Measurements from ENCODE around the gene RIPOR2. TPM values are rescaled to one million over a fixed set of nuclear protein-coding genes. Genes with fewer than 3 reads are reported as not detected.

The RIPOR2 gene
- total RNA-seq, 4 donors from 2014 or later = 5.2 to 34.0 (median 21.2) TPM

DNA sequence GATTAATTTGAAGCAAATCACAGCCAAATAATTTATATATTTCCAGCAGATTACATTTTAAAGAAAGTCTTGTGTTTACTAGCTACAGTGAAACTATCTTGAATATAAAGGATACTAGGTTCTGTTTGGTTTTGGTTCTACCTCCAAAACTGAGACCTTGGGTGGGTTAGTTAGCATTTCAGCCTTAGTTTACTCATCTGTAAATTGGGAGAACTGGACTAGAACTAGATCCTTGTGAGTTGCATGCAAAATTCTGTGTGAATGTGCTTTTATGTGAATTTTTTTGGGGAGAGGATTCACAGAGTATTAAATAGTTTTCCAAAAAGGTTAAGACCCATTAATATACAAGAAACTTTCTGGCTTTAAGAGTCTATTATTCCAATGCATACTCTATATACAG lies 156.9 kb downstream of the RIPOR2 start:
- H3K4me1 ChIP-seq = peaks cover 11 to 15% of the 10 kb centered on the region in 2 donors
- no peak for TF ChIP-seq POLR2A (IDR thresholded peaks at IDR 0.05)
- TF ChIP-seq, protein P1, sequence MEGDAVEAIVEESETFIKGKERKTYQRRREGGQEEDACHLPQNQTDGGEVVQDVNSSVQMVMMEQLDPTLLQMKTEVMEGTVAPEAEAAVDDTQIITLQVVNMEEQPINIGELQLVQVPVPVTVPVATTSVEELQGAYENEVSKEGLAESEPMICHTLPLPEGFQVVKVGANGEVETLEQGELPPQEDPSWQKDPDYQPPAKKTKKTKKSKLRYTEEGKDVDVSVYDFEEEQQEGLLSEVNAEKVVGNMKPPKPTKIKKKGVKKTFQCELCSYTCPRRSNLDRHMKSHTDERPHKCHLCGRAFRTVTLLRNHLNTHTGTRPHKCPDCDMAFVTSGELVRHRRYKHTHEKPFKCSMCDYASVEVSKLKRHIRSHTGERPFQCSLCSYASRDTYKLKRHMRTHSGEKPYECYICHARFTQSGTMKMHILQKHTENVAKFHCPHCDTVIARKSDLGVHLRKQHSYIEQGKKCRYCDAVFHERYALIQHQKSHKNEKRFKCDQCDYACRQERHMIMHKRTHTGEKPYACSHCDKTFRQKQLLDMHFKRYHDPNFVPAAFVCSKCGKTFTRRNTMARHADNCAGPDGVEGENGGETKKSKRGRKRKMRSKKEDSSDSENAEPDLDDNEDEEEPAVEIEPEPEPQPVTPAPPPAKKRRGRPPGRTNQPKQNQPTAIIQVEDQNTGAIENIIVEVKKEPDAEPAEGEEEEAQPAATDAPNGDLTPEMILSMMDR (IDR thresholded peaks at IDR 0.05 in 4 of 5, conservative IDR thresholded peaks at IDR 0.05 in 1 of 5) = no peak
- no peak for DNase-seq
- no peaks in the 10 kb centered on the region for H3K27me3 ChIP-seq
- ATAC-seq = no peak
- in situ Hi-C loops (cut with MboI; ENCODE audit: low sequenced_read_pairs in 4 of 4) (loop anchor here in 1 of 4 donors (10.0 kb wide), 1 partner anchor 64 kb away; the partner anchor contains the start of gene C6orf62), intact Hi-C loops (cut with DNase I; ENCODE audit: low total_unique reads) (loop anchor here (5.0 kb wide), 1 partner anchor 138 kb away; no protein-coding TSS in a partner anchor)
- H3K9me3 ChIP-seq = no peaks in the 10 kb centered on the region
- H3K4me3 ChIP-seq = no peak overlapping the region
- no peak overlapping the region for H3K27ac ChIP-seq
- peaks cover 0 to 11% of the 10 kb centered on the region in 2 donors for H3K36me3 ChIP-seq

DNA sequence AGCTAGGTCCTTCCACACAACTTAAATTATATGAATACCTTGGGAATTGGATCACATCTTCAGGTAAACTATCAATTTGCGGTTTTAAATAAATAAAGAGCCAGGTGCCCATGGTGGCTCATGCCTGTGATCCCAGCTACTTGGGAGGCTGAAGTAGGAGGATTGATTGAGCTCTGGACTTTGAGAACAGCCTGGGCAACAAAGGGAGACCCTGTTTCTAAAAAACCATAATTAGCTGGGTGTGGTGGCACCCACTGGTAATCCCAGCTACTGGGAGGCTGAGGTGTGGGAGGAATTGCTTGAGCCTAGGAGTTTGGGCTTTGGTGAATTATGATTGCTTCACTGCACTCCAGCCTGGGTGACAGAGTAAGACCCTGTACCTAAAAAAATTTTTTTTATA lies 157.6 kb downstream of the RIPOR2 start:
- Histone ChIP-seq H3K4me3 (no peak overlapping the region), H3K4me1 (peaks cover 11 to 15% of the 10 kb centered on the region in 2 donors), H3K9me3 (no peaks in the 10 kb centered on the region), H3K27me3 (no peaks in the 10 kb centered on the region), H3K27ac (no peak overlapping the region), H3K36me3 (peaks cover 0 to 11% of the 10 kb centered on the region in 2 donors)
- in situ Hi-C loops (cut with MboI; ENCODE audit: low sequenced_read_pairs in 4 of 4) (loop anchor here in 1 of 4 donors (10.0 kb wide), 1 partner anchor 63 kb away; the partner anchor contains the start of gene C6orf62), intact Hi-C loops (cut with DNase I; ENCODE audit: low total_unique reads) (loop anchor here (5.0 kb wide), 1 partner anchor 139 kb away; no protein-coding TSS in a partner anchor)
- no peak for DNase-seq
- ATAC-seq = no peak
- no peak for TF ChIP-seq POLR2A (IDR thresholded peaks at IDR 0.05)
- TF ChIP-seq, protein P1 (IDR thresholded peaks at IDR 0.05 in 4 of 5, conservative IDR thresholded peaks at IDR 0.05 in 1 of 5) = no peak

DNA sequence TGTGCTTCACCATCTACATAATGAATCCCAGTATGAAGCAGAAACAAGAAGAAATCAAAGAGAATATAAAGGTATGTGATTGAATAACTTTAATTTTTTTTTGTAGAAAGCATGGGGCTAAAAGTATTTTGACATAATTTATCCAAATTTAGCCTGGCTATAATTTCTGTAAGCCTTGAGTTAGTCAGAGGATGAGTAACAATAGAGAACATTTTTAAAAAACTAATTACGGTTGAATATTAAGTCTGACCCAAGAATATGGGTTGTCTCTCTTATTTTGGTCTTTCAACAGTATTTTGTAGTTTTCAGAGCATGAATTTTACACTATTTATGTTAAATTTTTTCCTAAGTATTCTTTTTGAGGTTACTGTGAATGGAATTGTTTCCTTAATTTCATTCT lies 158.5 kb downstream of the RIPOR2 start:
- Histone ChIP-seq H3K4me1 (peaks cover 11 to 15% of the 10 kb centered on the region in 2 donors), H3K36me3 (peaks cover 0 to 9% of the 10 kb centered on the region in 2 donors), H3K9me3 (no peaks in the 10 kb centered on the region), H3K27ac (no peak overlapping the region), H3K4me3 (no peak overlapping the region), H3K27me3 (no peaks in the 10 kb centered on the region)
- intact Hi-C loops (cut with DNase I; ENCODE audit: low total_unique reads) (loop anchor here (5.0 kb wide), 1 partner anchor 140 kb away; no protein-coding TSS in a partner anchor), in situ Hi-C loops (cut with MboI; ENCODE audit: low sequenced_read_pairs in 4 of 4) (loop anchor here in 1 of 4 donors (10.0 kb wide), 1 partner anchor 62 kb away; the partner anchor contains the start of gene C6orf62)
- DNase-seq (no peak), ATAC-seq (no peak)
- TF ChIP-seq, protein P1 (IDR thresholded peaks at IDR 0.05 in 4 of 5, conservative IDR thresholded peaks at IDR 0.05 in 1 of 5) = no peak
- TF ChIP-seq POLR2A (IDR thresholded peaks at IDR 0.05) = no peak

DNA sequence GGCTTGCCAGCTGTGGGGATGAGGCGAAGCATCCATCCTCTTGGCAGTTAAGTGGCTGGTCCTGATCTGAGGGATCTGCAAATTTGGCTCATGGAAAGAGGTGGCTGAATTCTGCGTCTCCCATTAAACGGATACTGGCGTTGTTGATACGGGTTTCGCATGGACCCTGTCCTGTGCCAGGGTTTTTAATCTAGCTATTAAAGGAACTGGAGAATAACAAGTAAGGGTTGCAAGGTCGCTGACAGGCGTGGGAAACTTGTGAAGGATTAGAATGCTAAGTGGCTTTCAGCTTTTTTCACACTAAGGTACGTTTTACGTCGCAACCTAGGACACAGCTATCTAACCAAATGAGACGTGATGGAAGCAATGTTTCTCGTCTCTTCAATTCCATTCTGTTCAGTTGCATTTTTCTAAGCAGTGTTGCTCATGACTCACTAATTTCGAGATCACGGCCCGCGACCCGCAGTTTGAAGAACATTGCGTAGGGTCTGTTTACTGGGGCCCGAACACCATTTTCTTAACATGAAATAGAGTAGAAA lies 160.2 kb downstream of the RIPOR2 start:
- no peaks in the 10 kb centered on the region for H3K36me3 ChIP-seq
- in situ Hi-C loops (cut with MboI; ENCODE audit: low sequenced_read_pairs in 4 of 4) = loop anchor here in 1 of 4 donors (10.0 kb wide), 1 partner anchor 61 kb away; the partner anchor contains the start of gene C6orf62
- ATAC-seq = peak; percentile 27 to 44
- H3K4me3 ChIP-seq = peak overlapping the region; percentile 90 to 100 (median 95)
- H3K27ac ChIP-seq = peak overlapping the region; percentile 95 to 100 (median 98)
- no peak for DNase-seq
- H3K4me1 ChIP-seq = peaks cover 11 to 15% of the 10 kb centered on the region in 2 donors
- no peak for TF ChIP-seq POLR2A (IDR thresholded peaks at IDR 0.05)
- TF ChIP-seq, protein P1 (IDR thresholded peaks at IDR 0.05 in 4 of 5, conservative IDR thresholded peaks at IDR 0.05 in 1 of 5) = no peak
- no peaks in the 10 kb centered on the region for H3K9me3 ChIP-seq
- no peaks in the 10 kb centered on the region for H3K27me3 ChIP-seq
- intact Hi-C loops (cut with DNase I; ENCODE audit: low total_unique reads) = loop anchor here (1.0 to 5.0 kb wide), 3 partner anchors 54 to 142 kb away; partner anchors contain the start of gene ACOT13
